H9 (cell line): ENCODE measurements around the gene UNC13C. TPM values are rescaled to one million over a fixed set of nuclear protein-coding genes. Genes with fewer than 3 reads are reported as not detected.

Experiments
- DNase-seq: peaks from one replicate; pipeline ENCODE4 v3.0.0-alpha.2; 2017
- H2AFZ ChIP-seq: one replicate; pipeline ENCODE4 v1.6.1; 2013; ENCODE audit warnings: mild to moderate bottlenecking, low read length, control low read depth, moderate library complexity
- H2AK5ac ChIP-seq: 2 replicates; pipeline ENCODE4 v1.6.1; 2013; ENCODE audit warnings: low read length, control low read depth, mixed read lengths; ENCODE audit not compliant: insufficient read length
- H2BK120ac ChIP-seq: one replicate; pipeline ENCODE4 v1.6.1; 2013; ENCODE audit warnings: low read depth, mild to moderate bottlenecking, low read length, control low read depth, inconsistent platforms; ENCODE audit not compliant: poor library complexity, severe bottlenecking
- H2BK12ac ChIP-seq: 2 replicates; pipeline ENCODE4 v1.6.1; 2013; ENCODE audit warnings: low read length, control low read depth, mixed read lengths, low read depth; ENCODE audit not compliant: insufficient read length
- H2BK15ac ChIP-seq: 2 replicates; pipeline ENCODE4 v1.6.1; 2013; ENCODE audit warnings: low read depth, low read length, control low read depth
- H2BK20ac ChIP-seq: one replicate; pipeline ENCODE4 v1.6.1; 2013; ENCODE audit warnings: low read depth, mild to moderate bottlenecking, low read length, control low read depth, inconsistent platforms; ENCODE audit not compliant: poor library complexity, severe bottlenecking
- H2BK5ac ChIP-seq: 2 replicates; pipeline ENCODE4 v1.6.1; 2013; ENCODE audit warnings: low read length, control low read depth, mixed read lengths; ENCODE audit not compliant: insufficient read length
- H3K14ac ChIP-seq: 2 replicates; pipeline ENCODE4 v1.6.1; 2013; ENCODE audit warnings: low read length, control low read depth; ENCODE audit not compliant: insufficient read depth
- H3K18ac ChIP-seq: 2 replicates; pipeline ENCODE4 v1.6.1; 2013; ENCODE audit warnings: low read depth, mild to moderate bottlenecking, mixed read lengths, low read length, control low read depth; ENCODE audit not compliant: insufficient read length
- H3K23ac ChIP-seq: 2 replicates; pipeline ENCODE4 v1.6.1; 2013; ENCODE audit warnings: low read length, control low read depth, mixed read lengths, low read depth; ENCODE audit not compliant: insufficient read length
- H3K23me2 ChIP-seq: 2 replicates; pipeline ENCODE4 v1.6.1; 2013; ENCODE audit warnings: low read depth, mild to moderate bottlenecking, mixed read lengths, low read length, control low read depth; ENCODE audit not compliant: insufficient read length, poor library complexity, severe bottlenecking
- H3K27ac ChIP-seq: 2 replicates; pipeline ENCODE4 v1.5.1; 2013; ENCODE audit warnings: low read length, control low read depth, mixed read lengths, low read depth; ENCODE audit not compliant: insufficient read length
- H3K27me3 ChIP-seq: 2 replicates; pipeline ENCODE4 v1.6.1; 2013; ENCODE audit warnings: low read length, control low read depth, inconsistent platforms; ENCODE audit not compliant: insufficient read depth
- H3K4ac ChIP-seq: 2 replicates; pipeline ENCODE4 v1.6.1; 2013; ENCODE audit warnings: low read depth, mild to moderate bottlenecking, control low read depth, inconsistent platforms, low read length, moderate library complexity
- H3K4me1 ChIP-seq: 2 replicates; pipeline ENCODE4 v1.6.1; 2013; ENCODE audit warnings: low read length, control low read depth, inconsistent platforms; ENCODE audit not compliant: insufficient read depth
- H3K4me2 ChIP-seq: 2 replicates; pipeline ENCODE4 v1.6.1; 2013; ENCODE audit warnings: low read length, control low read depth, mixed read lengths; ENCODE audit not compliant: insufficient read length, insufficient read depth
- H3K56ac ChIP-seq: 2 replicates; pipeline ENCODE4 v1.6.1; 2013; ENCODE audit warnings: low read depth, mild to moderate bottlenecking, mixed read lengths, low read length, control low read depth; ENCODE audit not compliant: insufficient read length
- H3K79me1 ChIP-seq: 2 replicates; pipeline ENCODE4 v1.6.1; 2013; ENCODE audit warnings: low read depth, mild to moderate bottlenecking, moderate library complexity, low read length, control low read depth, inconsistent platforms; ENCODE audit not compliant: insufficient read depth, poor library complexity, severe bottlenecking
- H3K79me2 ChIP-seq: 2 replicates; pipeline ENCODE4 v1.6.1; 2013; ENCODE audit warnings: low read length, control low read depth, inconsistent platforms; ENCODE audit not compliant: insufficient read depth
- H3K9ac ChIP-seq: 2 replicates; pipeline ENCODE4 v1.6.1; 2013; ENCODE audit warnings: low read length, control low read depth, mixed read lengths; ENCODE audit not compliant: insufficient read length; ENCODE audit errors: extremely low read depth
- H3K9me3 ChIP-seq: one replicate; pipeline ENCODE4 v1.6.1; 2013; ENCODE audit warnings: low read depth, low read length, inconsistent platforms; ENCODE audit not compliant: control insufficient read depth
- H3T11ph ChIP-seq: one replicate; pipeline ENCODE4 v1.6.1; 2013; ENCODE audit warnings: mild to moderate bottlenecking, low read length, control low read depth, inconsistent platforms
- H4K20me1 ChIP-seq: one replicate; pipeline ENCODE4 v1.6.1; 2013; ENCODE audit not compliant: control insufficient read depth, insufficient read length, insufficient read depth
- H4K5ac ChIP-seq: 2 replicates; pipeline ENCODE4 v1.6.1; 2013; ENCODE audit warnings: low read depth, mild to moderate bottlenecking, mixed read lengths, low read length, control low read depth; ENCODE audit not compliant: insufficient read length
- H4K8ac ChIP-seq: replicated peaks from 2 replicates; pipeline ENCODE4 v1.6.1; 2013; ENCODE audit warnings: low read length, control low read depth, mixed read lengths, low read depth; ENCODE audit not compliant: insufficient read length
- H4K91ac ChIP-seq: 2 replicates; pipeline ENCODE4 v1.6.1; 2013; ENCODE audit warnings: low read depth, mild to moderate bottlenecking, moderate library complexity, mixed read lengths, low read length, control low read depth; ENCODE audit not compliant: insufficient read length
- H3K27ac Mint-ChIP-seq, 3 experiments: 2 replicates in 2 of 3; 3 replicates in 1 of 3; pipeline ENCODE4 v1.8.0; 2020 to 2021; ENCODE audit warnings: mixed read lengths in 3 of 3, mild to moderate bottlenecking in 1 of 3, moderate library complexity in 1 of 3
- H3K27me3 Mint-ChIP-seq: 2 replicates; pipeline ENCODE4 v1.8.0; 2021; ENCODE audit warnings: low read depth, mild to moderate bottlenecking, moderate library complexity, mixed read lengths
- H3K36me3 Mint-ChIP-seq, 3 experiments: 2 replicates in 2 of 3; 3 replicates in 1 of 3; pipeline ENCODE4 v1.8.0; 2020 to 2021; ENCODE audit warnings: low read depth in 3 of 3, mixed read lengths in 3 of 3; ENCODE audit not compliant: insufficient read depth in 1 of 3
- H3K4me1 Mint-ChIP-seq, 2 experiments: 2 replicates each; pipeline ENCODE4 v1.8.0; 2020; ENCODE audit warnings: mixed read lengths in 2 of 2
- H3K4me3 Mint-ChIP-seq, 2 experiments: 2 replicates in 1 of 2; 3 replicates in 1 of 2; pipeline ENCODE4 v1.8.0; 2020 to 2021; ENCODE audit warnings: mild to moderate bottlenecking in 2 of 2, mixed read lengths in 2 of 2, moderate library complexity in 1 of 2
- H3K9me3 Mint-ChIP-seq, 2 experiments: 2 replicates in 1 of 2; 3 replicates in 1 of 2; pipeline ENCODE4 v1.8.0; 2020; ENCODE audit warnings: mild to moderate bottlenecking in 2 of 2, mixed read lengths in 2 of 2, moderate library complexity in 1 of 2
- CTCF ChIP-seq: fragments of 200-600 bp; sonication (generic); conservative IDR thresholded peaks from 3 replicates; pipeline ENCODE4 v1.8.0; 2021; ENCODE audit warnings: antibody characterized with exemption, mild to moderate bottlenecking
- WGBS: extraction: QIAGEN DNeasy Blood & Tissue Kit; methylation state at CpG from one replicate; pipeline ENCODE4 v1.1.7; 2013; ENCODE audit warnings: missing lambda C conversion rate, low lambda C conversion rate, mixed read lengths; ENCODE audit not compliant: insufficient read length; ENCODE audit errors: extremely low coverage; 5-methylcytosine and 5-hydroxymethylcytosine counted together
- total RNA-seq: library from RNA; stranded (reverse); gene quantifications from 2 replicates; pipeline ENCODE4 v1.2.1, GENCODE V29; 2021

UNC13C gene
- total RNA-seq, 1 experiment from 2014 or later = 0.02 TPM

DNA sequence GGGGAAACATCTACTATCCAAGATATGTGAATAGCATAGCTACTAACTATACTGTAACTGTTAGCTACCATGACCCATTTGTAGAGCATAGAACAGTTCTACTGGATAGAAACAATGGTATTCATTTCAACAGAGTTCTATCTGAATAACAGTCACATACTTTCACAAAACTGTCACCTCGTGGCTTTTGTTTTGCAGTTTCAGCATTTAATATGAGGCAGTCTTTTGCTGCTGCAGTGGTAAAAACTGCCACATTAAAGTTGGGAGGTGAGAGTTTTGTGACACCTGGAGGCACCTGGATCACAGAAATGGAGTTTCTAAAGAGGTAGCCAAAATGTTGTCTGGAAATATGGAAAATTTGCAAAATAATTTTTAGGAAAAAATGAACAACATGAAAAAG is 578.0 kb downstream of the UNC13C start:
- Histone ChIP-seq H2AFZ (no peak overlapping the region), H2BK12ac (no peak overlapping the region), H3K9me3 (no peaks in the 10 kb centered on the region), H2BK120ac (no peak overlapping the region), H2AK5ac (no peak overlapping the region), H3K14ac (no peak overlapping the region), H2BK20ac (no peak overlapping the region), H3K79me1 (no peaks in the 10 kb centered on the region), H3K23ac (no peak overlapping the region), H4K91ac (no peak overlapping the region), H3K79me2 (no peaks in the 10 kb centered on the region), H2BK5ac (no peak overlapping the region), H3T11ph (no peak overlapping the region), H3K27me3 (no peaks in the 10 kb centered on the region), H3K18ac (no peak overlapping the region), H3K9ac (no peak overlapping the region), H2BK15ac (no peak overlapping the region), H4K8ac (no peak overlapping the region), H3K56ac (no peak overlapping the region), H3K27ac (no peak overlapping the region), H3K4me2 (no peak overlapping the region), H4K20me1 (no peaks in the 10 kb centered on the region), H3K23me2 (no peaks in the 10 kb centered on the region), H3K4me1 (no peaks in the 10 kb centered on the region), H3K4ac (no peak overlapping the region), H4K5ac (no peak overlapping the region)
- no peak for DNase-seq
- WGBS = no CpG with 5 or more reads among the region's 1 CpG
- H3K9me3 Mint-ChIP-seq = no peaks in the 10 kb centered on the region; a peak in 3 of 5 replicates
- H3K4me1 Mint-ChIP-seq = no peaks in the 10 kb centered on the region
- no peak overlapping the region for H3K4me3 Mint-ChIP-seq
- H3K27me3 Mint-ChIP-seq = no peaks in the 10 kb centered on the region; the same call in 1 of the 2 replicates
- no peak overlapping the region for H3K27ac Mint-ChIP-seq
- no peak for TF ChIP-seq CTCF
- no peaks in the 10 kb centered on the region; a peak in 2 of 7 replicates for H3K36me3 Mint-ChIP-seq
